IMR-90 (cell line): ENCODE data around the gene C2CD4C. TPM values are rescaled to one million over a fixed set of nuclear protein-coding genes. Genes with fewer than 3 reads are reported as not detected.

ENCODE experiments used
- ATAC-seq: fragments of 200-7000 bp; cut with Tn5 transposase; 2 replicates; pipeline ENCODE4 v1.9.1; 2020; ENCODE audit warnings: low read depth, mild to moderate bottlenecking, moderate library complexity
- BruUV-seq: library from RNA; stranded (reverse); fragments of 400-500 nt; replicated peaks from 2 replicates; lab custom pipeline; 2021; lab: Mats Ljungman, UMichigan
- CTCF ChIA-PET: fragments of 300-600 bp; formaldehyde crosslinking; extraction: SDS; loops from one replicate; lab custom pipeline; 2021; ENCODE audit warnings: antibody characterized with exemption; lab: Yijun Ruan, JAX
- POLR2A ChIA-PET: fragments of 300-600 bp; sonication (Branson Sonifier 250); formaldehyde crosslinking; loops from one replicate; lab custom pipeline; 2022; ENCODE audit warnings: antibody characterized with exemption; ENCODE audit not compliant: unreplicated experiment; lab: Charles Lee
- DNase-seq: peaks from one replicate; pipeline ENCODE4 v3.0.0; 2013
- H2AFZ ChIP-seq: replicated peaks from 2 replicates; pipeline ENCODE3; 2013; ENCODE audit warnings: low read length, mild to moderate bottlenecking; ENCODE audit not compliant: poor library complexity
- H2AK5ac ChIP-seq: 2 replicates; pipeline ENCODE4 v1.6.1; 2013; ENCODE audit warnings: low read depth, low read length, inconsistent platforms
- H2AK9ac ChIP-seq: replicated peaks from 2 replicates; pipeline ENCODE3; 2013; ENCODE audit warnings: mild to moderate bottlenecking, low read depth, low read length, moderate library complexity; ENCODE audit not compliant: poor library complexity
- H2BK120ac ChIP-seq: 2 replicates; pipeline ENCODE4 v1.6.1; 2013; ENCODE audit warnings: low read depth, low read length, inconsistent platforms
- H2BK15ac ChIP-seq: 3 replicates; pipeline ENCODE4 v1.6.1; 2013; ENCODE audit warnings: low read depth, low read length, inconsistent platforms
- H2BK20ac ChIP-seq: 2 replicates; pipeline ENCODE4 v1.6.1; 2013; ENCODE audit warnings: low read depth, mild to moderate bottlenecking, inconsistent platforms, low read length, moderate library complexity
- H2BK5ac ChIP-seq: 2 replicates; pipeline ENCODE4 v1.6.1; 2013; ENCODE audit warnings: mild to moderate bottlenecking, low read depth, low read length, inconsistent platforms; ENCODE audit not compliant: poor library complexity, severe bottlenecking
- H3K14ac ChIP-seq: replicated peaks from 2 replicates; pipeline ENCODE4 v1.6.1; 2013; ENCODE audit warnings: low read depth, low read length, inconsistent platforms
- H3K18ac ChIP-seq: 2 replicates; pipeline ENCODE4 v1.6.1; 2013; ENCODE audit warnings: low read depth, low read length, control low read depth
- H3K23ac ChIP-seq: 2 replicates; pipeline ENCODE4 v1.6.1; 2013; ENCODE audit warnings: low read depth, low read length, inconsistent platforms
- H3K27ac ChIP-seq: 2 replicates; pipeline ENCODE4 v1.5.1; 2013; ENCODE audit warnings: mild to moderate bottlenecking, control low read depth, low read length; ENCODE audit not compliant: insufficient read depth
- H3K27me3 ChIP-seq: 2 replicates; pipeline ENCODE4 v1.6.1; 2013; ENCODE audit warnings: low read length; ENCODE audit not compliant: control insufficient read depth, insufficient read depth
- H3K36me3 ChIP-seq: 2 replicates; pipeline ENCODE4 v1.6.1; 2013; ENCODE audit warnings: low read length, mixed read lengths; ENCODE audit not compliant: control insufficient read depth, insufficient read depth
- H3K4ac ChIP-seq: 2 replicates; pipeline ENCODE4 v1.6.1; 2013; ENCODE audit warnings: low read depth, low read length, inconsistent platforms
- H3K4me1 ChIP-seq: 2 replicates; pipeline ENCODE4 v1.6.1; 2013; ENCODE audit warnings: low read length, mixed read lengths; ENCODE audit not compliant: control insufficient read depth, insufficient read depth
- H3K4me2 ChIP-seq: 2 replicates; pipeline ENCODE4 v1.6.1; 2013; ENCODE audit warnings: low read depth, mild to moderate bottlenecking, control low read depth, low read length, moderate library complexity
- H3K4me3 ChIP-seq: 2 replicates; pipeline ENCODE4 v1.5.1; 2013; ENCODE audit warnings: low read depth, mild to moderate bottlenecking, control low read depth, low read length, moderate library complexity; ENCODE audit not compliant: insufficient read depth
- H3K56ac ChIP-seq: 2 replicates; pipeline ENCODE4 v1.6.1; 2013; ENCODE audit warnings: low read length, inconsistent platforms; ENCODE audit not compliant: insufficient read depth; ENCODE audit errors: extremely low read depth
- H3K79me1 ChIP-seq, 2 experiments: 2 replicates each; pipeline ENCODE4 v1.6.1; 2013; ENCODE audit warnings: low read length in 2 of 2, inconsistent platforms in 1 of 2, low read depth in 1 of 2
- H3K9ac ChIP-seq: 2 replicates; pipeline ENCODE4 v1.6.1; 2013; ENCODE audit warnings: low read depth, low read length, control low read depth
- H3K9me1 ChIP-seq: 2 replicates; pipeline ENCODE4 v1.6.1; 2013; ENCODE audit warnings: low read length, inconsistent platforms; ENCODE audit not compliant: insufficient read depth
- H3K9me3 ChIP-seq: 2 replicates; pipeline ENCODE4 v1.6.1; 2013; ENCODE audit warnings: low read length; ENCODE audit not compliant: control insufficient read depth, insufficient read depth
- H4K20me1 ChIP-seq: 2 replicates; pipeline ENCODE4 v1.6.1; 2013; ENCODE audit warnings: low read length, inconsistent platforms; ENCODE audit not compliant: insufficient read depth
- H4K5ac ChIP-seq: 2 replicates; pipeline ENCODE4 v1.6.1; 2013; ENCODE audit warnings: mild to moderate bottlenecking, low read depth, low read length, control low read depth
- H4K8ac ChIP-seq, 2 experiments: 2 replicates each; pipeline ENCODE4 v1.6.1; 2013; ENCODE audit warnings: low read depth in 2 of 2, low read length in 2 of 2, control low read depth in 1 of 2, inconsistent platforms in 1 of 2
- H4K91ac ChIP-seq: 2 replicates; pipeline ENCODE4 v1.6.1; 2013; ENCODE audit warnings: low read depth, low read length, inconsistent platforms; ENCODE audit not compliant: insufficient read depth
- BHLHE40 ChIP-seq: fragments of 150-350 bp; IDR thresholded peaks from 2 replicates; pipeline ENCODE4 v1.6.1; 2016; ENCODE audit warnings: mild to moderate bottlenecking, low read depth, low read length
- CEBPB ChIP-seq: IDR thresholded peaks from 2 replicates; pipeline ENCODE4 v1.6.1; 2012; ENCODE audit warnings: low read depth, low read length, improper control_type of control experiment
- CHD1 ChIP-seq: IDR thresholded peaks from 2 replicates; pipeline ENCODE4 v1.6.1; 2012; ENCODE audit warnings: low read depth, low read length, improper control_type of control experiment
- CTCF ChIP-seq: conservative IDR thresholded peaks from 2 replicates; pipeline ENCODE4 v1.5.1; 2012; ENCODE audit warnings: mild to moderate bottlenecking, low read depth, low read length, improper control_type of control experiment
- ELK1 ChIP-seq: fragments of 150-350 bp; IDR thresholded peaks from 2 replicates; pipeline ENCODE4 v1.6.1; 2016; ENCODE audit warnings: low read depth, mild to moderate bottlenecking, low read length, moderate library complexity, borderline replicate concordance
- FOS ChIP-seq: fragments of 150-350 bp; IDR thresholded peaks from 2 replicates; pipeline ENCODE4 v1.6.1; 2016; ENCODE audit warnings: low read depth, low read length
- MAFK ChIP-seq: IDR thresholded peaks from 2 replicates; pipeline ENCODE4 v1.6.1; 2012; ENCODE audit warnings: low read depth, low read length, improper control_type of control experiment
- MAZ ChIP-seq: IDR thresholded peaks from 2 replicates; pipeline ENCODE4 v1.6.1; 2012; ENCODE audit warnings: low read depth, mild to moderate bottlenecking, low read length, improper control_type of control experiment, moderate library complexity, borderline replicate concordance
- MXI1 ChIP-seq: IDR thresholded peaks from 2 replicates; pipeline ENCODE4 v1.6.1; 2012; ENCODE audit warnings: low read depth, mild to moderate bottlenecking, low read length, moderate library complexity, borderline replicate concordance
- NFE2L2 ChIP-seq: fragments of 150-350 bp; IDR thresholded peaks from 2 replicates; pipeline ENCODE4 v1.6.1; 2016; ENCODE audit warnings: low read depth, mild to moderate bottlenecking, low read length
- POLR2A ChIP-seq: IDR thresholded peaks from 2 replicates; pipeline ENCODE4 v1.6.1; 2012; ENCODE audit warnings: mild to moderate bottlenecking, low read depth, low read length
- RAD21 ChIP-seq: IDR thresholded peaks from 2 replicates; pipeline ENCODE4 v1.6.1; 2012; ENCODE audit warnings: low read length, improper control_type of control experiment
- RCOR1 ChIP-seq: IDR thresholded peaks from 2 replicates; pipeline ENCODE4 v1.6.1; 2012; ENCODE audit warnings: mild to moderate bottlenecking, low read length, improper control_type of control experiment; ENCODE audit not compliant: insufficient replicate concordance
- RFX5 ChIP-seq: IDR thresholded peaks from 2 replicates; pipeline ENCODE4 v1.8.0; 2012; ENCODE audit warnings: low read depth, mild to moderate bottlenecking, low read length, moderate library complexity
- USF2 ChIP-seq: fragments of 150-350 bp; IDR thresholded peaks from 2 replicates; pipeline ENCODE4 v1.6.1; 2017; ENCODE audit warnings: mild to moderate bottlenecking, antibody characterized with exemption, low read length, low read depth
- WGBS, 2 experiments: methylation state at CpG; one replicate each; pipeline versions ENCODE4 v1.1.5 to v1.1.7; 2013; ENCODE audit warnings: missing lambda C conversion rate in 2 of 2; ENCODE audit not compliant: insufficient read length in 1 of 2; ENCODE audit errors: extremely low coverage in 2 of 2; 5-methylcytosine and 5-hydroxymethylcytosine counted together
- dilution Hi-C: fragments of 300-500 bp; cut with HindIII; formaldehyde crosslinking; loops from one replicate; pipeline ENCODE4 v1.14.3; 2018; ENCODE audit warnings: low sequenced_read_pairs; ENCODE audit not compliant: unreplicated experiment
- in situ Hi-C: fragments of 300-500 bp; cut with MboI; formaldehyde crosslinking; loops from 3 replicates; pipeline ENCODE4 v1.14.3; 2019; ENCODE audit warnings: low sequenced_read_pairs, inconsistent platforms, mixed read lengths
- intact Hi-C: fragments of 100-400 bp; cut with micrococcal nuclease; formaldehyde crosslinking; loops from 2 replicates; pipeline ENCODE4 v1.10.0; 2022
- polyA plus RNA-seq, 3 experiments: library from polyadenylated mRNA; depleted of rRNA; stranded (reverse); fragments of >200 nt; gene quantifications; 2 replicates each; pipeline ENCODE4 v1.2.3, GENCODE V29; 2012; ENCODE audit warnings: low replicate concordance in 1 of 3
- total RNA-seq: library from RNA; depleted of rRNA; stranded (reverse); fragments of >200 nt; gene quantifications from 2 replicates; pipeline ENCODE4 v1.2.3, GENCODE V29; 2012

C2CD4C gene
- total and polyA plus RNA-seq, 2 of the 4 experiments (the other 2 are of a cell fraction), result under 0.01 to 0.07 TPM

GRCh38 chr19:419721-420515 is 11.0 kb upstream of the C2CD4C start:
- H3K36me3 ChIP-seq, result no peaks in the 10 kb centered on the region
- no peak overlapping the region for H2AFZ ChIP-seq
- H2BK120ac ChIP-seq, result no peak overlapping the region
- no peak overlapping the region for H3K23ac ChIP-seq
- H3K4ac ChIP-seq, result no peak overlapping the region
- H2BK5ac ChIP-seq, result no peak overlapping the region
- no peaks in the 10 kb centered on the region for H3K79me1 ChIP-seq
- 35% methylated on average over 9 of the region's 31 CpGs; no CpG with 5 or more reads in 1 of the 2 experiments for WGBS, 2 experiments
- no peak overlapping the region for H3K56ac ChIP-seq
- no peak overlapping the region for H3K27ac ChIP-seq
- H3K4me3 ChIP-seq, result no peak overlapping the region
- intact Hi-C loops, result no loop called here
- no peaks in the 10 kb centered on the region for H3K9me1 ChIP-seq
- CTCF ChIA-PET, result no interaction called here
- no peak overlapping the region for H4K91ac ChIP-seq
- in situ Hi-C loops, result no loop called here
- no peak overlapping the region for H3K18ac ChIP-seq
- DNase-seq, result no peak
- BruUV-seq, result no TSS peak
- H4K5ac ChIP-seq, result no peak overlapping the region
- no peak overlapping the region for H2BK15ac ChIP-seq
- no peak overlapping the region for H3K14ac ChIP-seq
- no peaks in the 10 kb centered on the region for H4K20me1 ChIP-seq
- TF ChIP-seq BHLHE40 (no peak), ELK1 (no peak), RAD21 (no peak), MAFK (no peak), RCOR1 (no peak), USF2 (no peak), MAZ (no peak), CEBPB (no peak), MXI1 (no peak), NFE2L2 (no peak), RFX5 (no peak), CTCF (no peak), POLR2A (no peak), CHD1 (no peak), FOS (no peak)
- ATAC-seq, result no peak
- H3K27me3 ChIP-seq, result peaks cover 23% of the 10 kb centered on the region
- no peaks in the 10 kb centered on the region for H3K9me3 ChIP-seq
- H2AK5ac ChIP-seq, result no peak overlapping the region
- no peaks in the 10 kb centered on the region for H3K4me1 ChIP-seq
- dilution Hi-C loops, result no loop called here
- no peak overlapping the region for H2BK20ac ChIP-seq
- H4K8ac ChIP-seq, result no peak overlapping the region
- H2AK9ac ChIP-seq, result no peak overlapping the region
- POLR2A ChIA-PET, result no interaction called here
- no peak overlapping the region for H3K9ac ChIP-seq
- H3K4me2 ChIP-seq, result no peak overlapping the region
